ENCODE measurements around the gene AAK1. TPM values are rescaled to one million over a fixed set of nuclear protein-coding genes. Genes with fewer than 3 reads are reported as not detected.
"Not testable (repeated sequence)": the region's sequence is repeated elsewhere in the genome, so short reads cannot be mapped to it uniquely, and the experiment has no call there.

Gene AAK1
- total RNA-seq, 6 experiments from 2014 or later, result 96.6 to 123 (median 108) TPM

DNA sequence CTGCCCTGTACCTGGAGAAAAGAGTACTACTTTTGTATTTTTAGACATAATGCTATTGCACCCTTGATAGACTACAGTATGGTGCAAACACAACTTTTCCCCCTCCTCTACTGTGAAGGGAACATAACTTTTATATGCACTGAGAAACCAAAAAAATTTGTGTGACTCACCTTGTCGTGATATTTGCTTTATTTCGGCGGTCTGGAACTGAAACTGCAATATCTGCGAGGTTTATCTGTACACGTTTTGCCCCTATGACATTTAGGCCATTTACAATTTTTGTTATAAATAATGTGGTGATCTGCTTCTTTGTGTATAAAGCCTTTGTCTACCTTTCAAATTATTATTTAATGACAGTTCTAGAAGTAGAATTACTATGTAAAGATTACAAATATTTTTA is 34.4 kb upstream of the AAK1 start:
- H3K4me3 Mint-ChIP-seq, result no peak overlapping the region
- H3K36me3 Mint-ChIP-seq (ENCODE audit: low read depth), result no peaks in the 10 kb centered on the region
- no peaks in the 10 kb centered on the region for H3K9me3 Mint-ChIP-seq
- H3K4me1 Mint-ChIP-seq (ENCODE audit: low read depth), result peaks cover 15% of the 10 kb centered on the region
- TF ChIP-seq, protein P1, sequence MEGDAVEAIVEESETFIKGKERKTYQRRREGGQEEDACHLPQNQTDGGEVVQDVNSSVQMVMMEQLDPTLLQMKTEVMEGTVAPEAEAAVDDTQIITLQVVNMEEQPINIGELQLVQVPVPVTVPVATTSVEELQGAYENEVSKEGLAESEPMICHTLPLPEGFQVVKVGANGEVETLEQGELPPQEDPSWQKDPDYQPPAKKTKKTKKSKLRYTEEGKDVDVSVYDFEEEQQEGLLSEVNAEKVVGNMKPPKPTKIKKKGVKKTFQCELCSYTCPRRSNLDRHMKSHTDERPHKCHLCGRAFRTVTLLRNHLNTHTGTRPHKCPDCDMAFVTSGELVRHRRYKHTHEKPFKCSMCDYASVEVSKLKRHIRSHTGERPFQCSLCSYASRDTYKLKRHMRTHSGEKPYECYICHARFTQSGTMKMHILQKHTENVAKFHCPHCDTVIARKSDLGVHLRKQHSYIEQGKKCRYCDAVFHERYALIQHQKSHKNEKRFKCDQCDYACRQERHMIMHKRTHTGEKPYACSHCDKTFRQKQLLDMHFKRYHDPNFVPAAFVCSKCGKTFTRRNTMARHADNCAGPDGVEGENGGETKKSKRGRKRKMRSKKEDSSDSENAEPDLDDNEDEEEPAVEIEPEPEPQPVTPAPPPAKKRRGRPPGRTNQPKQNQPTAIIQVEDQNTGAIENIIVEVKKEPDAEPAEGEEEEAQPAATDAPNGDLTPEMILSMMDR (IDR thresholded peaks at IDR 0.05), result no peak
- H3K27me3 Mint-ChIP-seq (ENCODE audit: insufficient read depth), result no peaks in the 10 kb centered on the region; the same call in 1 of the 2 replicates
- no peak for DNase-seq
- no peak overlapping the region for H3K27ac Mint-ChIP-seq

DNA sequence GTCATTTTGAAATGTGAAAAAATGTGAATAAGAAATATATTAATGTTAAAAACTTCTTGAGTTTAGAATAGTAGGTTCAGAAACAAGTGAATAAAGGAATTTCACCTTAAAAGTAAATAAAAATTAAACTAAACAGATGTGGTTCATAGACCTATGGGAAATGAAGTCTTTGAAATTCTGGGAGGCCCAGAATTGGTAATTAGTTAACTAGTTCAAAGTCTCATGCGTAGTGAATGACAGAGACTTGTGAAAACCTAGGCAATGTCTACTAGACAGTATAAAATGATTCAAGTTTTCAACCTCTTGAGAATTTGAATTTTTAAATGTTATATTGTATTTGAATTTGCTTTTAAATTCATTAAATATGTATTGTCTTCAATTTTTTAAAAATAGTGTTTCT is 32.6 kb upstream of the AAK1 start:
- Mint-ChIP-seq H3K27ac (no peak overlapping the region), H3K9me3 (no peaks in the 10 kb centered on the region), H3K4me3 (no peak overlapping the region), H3K4me1 (ENCODE audit: low read depth) (peaks cover 9% of the 10 kb centered on the region), H3K36me3 (ENCODE audit: low read depth) (no peaks in the 10 kb centered on the region), H3K27me3 (ENCODE audit: insufficient read depth) (no peaks in the 10 kb centered on the region; the same call in 1 of the 2 replicates)
- TF ChIP-seq, protein P1 (IDR thresholded peaks at IDR 0.05), result no peak
- no peak for DNase-seq

DNA sequence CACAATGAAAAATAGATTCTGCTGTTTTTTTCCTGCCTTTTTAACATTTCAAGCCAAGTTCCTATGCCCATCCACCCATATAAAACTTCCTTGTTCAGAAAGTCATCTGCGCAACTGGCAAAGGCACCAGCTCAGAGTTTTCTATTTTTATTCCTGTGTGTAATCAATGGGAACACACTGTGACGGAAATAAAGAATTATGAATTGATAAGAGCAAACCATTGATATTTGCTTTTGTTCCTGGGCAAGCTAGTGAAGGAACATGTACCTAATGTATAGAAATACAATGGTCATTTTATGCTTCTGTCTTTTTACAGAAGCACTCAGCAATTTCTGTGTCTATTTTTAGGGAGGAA is 30.8 kb upstream of the AAK1 start:
- Mint-ChIP-seq H3K27me3 (ENCODE audit: insufficient read depth) (no peaks in the 10 kb centered on the region; the same call in 1 of the 2 replicates), H3K4me3 (no peak overlapping the region), H3K36me3 (ENCODE audit: low read depth) (no peaks in the 10 kb centered on the region), H3K4me1 (ENCODE audit: low read depth) (peaks cover 9% of the 10 kb centered on the region), H3K9me3 (no peaks in the 10 kb centered on the region), H3K27ac (no peak overlapping the region)
- TF ChIP-seq, protein P1 (IDR thresholded peaks at IDR 0.05), result no peak
- no peak for DNase-seq

DNA sequence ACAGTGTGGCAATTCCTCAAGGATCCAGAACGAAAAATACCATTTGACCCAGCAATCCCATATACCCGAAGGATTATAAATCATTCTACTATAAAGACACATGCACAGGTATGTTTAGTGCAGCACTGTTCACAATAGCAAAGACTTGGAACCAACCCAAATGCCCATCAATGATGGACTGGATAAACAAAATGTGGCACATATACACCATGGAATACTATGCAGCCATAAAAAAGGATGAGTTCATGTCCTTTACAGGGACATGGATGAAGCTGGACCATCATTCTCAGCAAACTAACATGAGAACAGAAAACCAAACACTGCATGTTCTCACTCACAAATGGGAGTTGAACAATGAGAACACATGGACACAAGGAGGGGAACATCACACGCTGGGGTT is 29.6 kb upstream of the AAK1 start:
- not testable (repeated sequence) for H3K4me3 Mint-ChIP-seq; H3K36me3 Mint-ChIP-seq (ENCODE audit: low read depth); H3K4me1 Mint-ChIP-seq (ENCODE audit: low read depth); H3K9me3 Mint-ChIP-seq; H3K27me3 Mint-ChIP-seq (ENCODE audit: insufficient read depth); DNase-seq; H3K27ac Mint-ChIP-seq

GRCh38 chr2:69669666-69670065 is 26.1 kb upstream of the AAK1 start:
- H3K36me3 Mint-ChIP-seq (ENCODE audit: low read depth), result no peaks in the 10 kb centered on the region
- no peak overlapping the region for H3K27ac Mint-ChIP-seq
- H3K4me3 Mint-ChIP-seq, result no peak overlapping the region
- peaks cover 11% of the 10 kb centered on the region for H3K4me1 Mint-ChIP-seq (ENCODE audit: low read depth)
- DNase-seq, result no peak
- H3K9me3 Mint-ChIP-seq, result no peaks in the 10 kb centered on the region
- TF ChIP-seq, protein P1 (IDR thresholded peaks at IDR 0.05), result no peak
- H3K27me3 Mint-ChIP-seq (ENCODE audit: insufficient read depth), result peaks cover 3% of the 10 kb centered on the region

GRCh38 chr2:69668598-69668997 is 25.1 kb upstream of the AAK1 start:
- Mint-ChIP-seq H3K4me3 (no peak overlapping the region), H3K4me1 (ENCODE audit: low read depth) (peaks cover 11% of the 10 kb centered on the region), H3K27me3 (ENCODE audit: insufficient read depth) (peaks cover 3% of the 10 kb centered on the region), H3K36me3 (ENCODE audit: low read depth) (peaks cover 5% of the 10 kb centered on the region), H3K9me3 (peaks cover 5% of the 10 kb centered on the region), H3K27ac (no peak overlapping the region)
- no peak for DNase-seq
- TF ChIP-seq, protein P1 (IDR thresholded peaks at IDR 0.05), result no peak

Data from HFFc6 (cell line).